Measurements from ENCODE around the gene ADAMTSL3.

Gene ADAMTSL3

DNA sequence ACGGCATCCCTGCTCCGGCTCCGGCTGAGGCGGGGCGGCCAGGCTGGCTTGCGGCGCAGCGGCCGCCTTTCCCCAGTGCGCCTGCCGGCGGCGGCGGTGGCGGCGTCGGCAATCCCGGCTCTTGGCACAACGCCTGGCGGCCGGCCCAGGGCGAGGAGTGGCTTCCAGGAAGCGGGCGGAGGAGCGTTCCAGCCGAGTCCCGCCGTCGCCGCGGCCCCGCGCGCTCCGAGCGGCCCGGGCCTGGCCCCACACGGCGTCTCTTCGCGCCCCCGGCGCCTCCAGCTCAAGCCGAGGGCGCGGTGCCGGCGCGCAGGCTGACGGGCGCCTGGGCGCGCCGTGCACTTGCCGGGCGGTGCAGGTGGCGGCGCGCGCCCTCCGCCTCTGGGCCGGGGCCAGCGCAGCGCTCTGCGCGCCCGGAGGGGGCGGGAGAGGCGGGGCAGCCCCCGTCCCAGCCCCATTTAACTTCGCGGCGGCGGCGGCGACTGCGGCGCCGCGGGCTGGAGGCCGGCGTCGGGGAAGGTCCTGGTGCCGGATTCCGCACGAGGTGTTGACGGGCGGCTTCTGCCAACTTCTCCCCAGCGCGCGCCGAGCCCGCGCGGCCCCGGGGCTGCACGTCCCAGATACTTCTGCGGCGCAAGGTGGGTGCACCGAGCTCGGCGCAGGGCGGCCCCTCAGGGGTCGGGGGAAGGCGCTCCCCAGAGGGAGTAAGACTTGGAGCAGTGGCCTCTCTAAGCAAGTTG, at the start of gene ADAMTSL3:
Gene ADAMTSL3 (plus strand): TSS at position 485 of the 740 bp plus-strand sequence. CDS start 1,639 bp downstream, outside the sequence.
- peak in 7 of 14 donors; percentile 7 to 67 (median 41) for DNase-seq

- DNase-seq, result no peak
Observed at GRCh38 chr15:83604549-83604948, 49.4 kb upstream of the ADAMTSL3 start.

DNA sequence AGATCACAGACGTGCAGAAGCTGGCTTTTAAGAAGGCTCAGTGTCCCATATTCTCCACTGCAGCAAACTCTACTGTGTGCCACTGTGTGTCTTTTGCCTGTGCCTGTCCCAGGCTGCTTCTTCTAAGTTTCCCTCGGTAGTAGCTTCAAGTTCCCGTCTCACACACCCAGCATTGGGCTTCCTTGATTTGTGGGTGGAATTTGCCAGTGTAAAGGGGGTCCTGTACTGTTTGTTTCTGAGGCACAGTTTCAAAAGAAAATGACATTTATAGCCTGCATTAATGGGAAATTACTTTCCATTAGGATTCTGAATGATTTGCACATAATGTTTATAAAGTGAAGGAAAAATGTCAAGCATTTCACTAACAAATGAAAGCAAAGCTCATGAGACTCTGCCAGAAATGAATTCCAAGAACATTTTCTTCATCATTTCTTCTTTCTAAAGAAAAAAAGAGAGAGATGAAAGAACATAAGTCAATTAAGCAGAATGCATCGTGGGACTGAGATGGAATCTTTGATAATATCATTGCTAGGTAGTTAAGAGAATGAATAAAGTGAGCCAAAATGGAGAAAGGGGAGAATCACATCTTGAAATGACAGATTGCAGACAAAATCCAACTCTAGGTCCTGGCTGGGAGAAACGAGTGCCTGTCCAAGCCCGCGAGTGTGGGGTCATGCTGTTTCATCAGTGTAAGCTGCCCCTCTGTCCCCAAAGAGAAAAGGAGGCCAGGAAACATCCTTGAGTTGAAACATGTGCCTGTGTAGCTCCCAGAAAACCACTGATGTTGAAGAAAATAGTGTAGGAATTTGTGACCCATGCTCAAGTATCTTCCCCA, 48.6 kb upstream of the ADAMTSL3 start:
- DNase-seq, result no peak

GRCh38 chr15:83610132-83610531, 43.8 kb upstream of the ADAMTSL3 start:
- DNase-seq, result no peak

DNA sequence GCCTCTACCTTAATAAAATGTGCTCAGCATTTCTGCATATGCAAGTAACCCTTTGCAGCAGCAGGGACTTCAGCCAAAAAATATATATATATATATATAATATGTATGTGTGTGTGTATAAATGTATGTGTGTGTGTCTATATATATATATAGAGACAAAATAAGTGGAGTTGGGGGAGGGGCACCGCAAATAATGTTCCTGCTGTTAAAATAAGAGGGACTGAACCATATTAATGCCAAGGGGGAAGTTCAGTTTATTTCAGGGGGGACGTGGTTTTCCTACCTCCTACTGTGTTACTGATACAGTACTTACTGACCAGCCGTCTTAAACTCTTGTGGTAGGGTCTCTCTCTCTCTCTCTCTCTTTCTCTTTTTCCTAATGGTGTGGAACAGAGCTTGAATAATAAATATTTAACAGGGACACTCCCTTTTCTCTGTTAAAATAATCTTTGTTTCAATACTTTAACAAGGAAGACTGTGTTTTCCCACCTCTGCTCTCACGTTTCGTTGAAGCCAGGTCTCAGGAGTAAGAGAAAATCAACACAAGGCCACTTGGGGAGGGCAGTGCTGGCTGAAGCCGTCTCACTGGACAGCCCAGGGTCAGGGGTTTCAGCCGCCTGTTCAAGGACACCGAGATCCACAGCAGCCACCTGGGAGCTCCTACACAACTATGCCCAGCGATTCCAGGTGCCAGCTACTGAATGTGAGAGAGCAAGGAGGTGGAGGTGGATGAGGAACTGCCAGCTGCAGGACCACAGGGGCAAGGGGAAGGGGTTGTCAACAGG, 42.8 kb upstream of the ADAMTSL3 start:
- no peak for DNase-seq

DNA sequence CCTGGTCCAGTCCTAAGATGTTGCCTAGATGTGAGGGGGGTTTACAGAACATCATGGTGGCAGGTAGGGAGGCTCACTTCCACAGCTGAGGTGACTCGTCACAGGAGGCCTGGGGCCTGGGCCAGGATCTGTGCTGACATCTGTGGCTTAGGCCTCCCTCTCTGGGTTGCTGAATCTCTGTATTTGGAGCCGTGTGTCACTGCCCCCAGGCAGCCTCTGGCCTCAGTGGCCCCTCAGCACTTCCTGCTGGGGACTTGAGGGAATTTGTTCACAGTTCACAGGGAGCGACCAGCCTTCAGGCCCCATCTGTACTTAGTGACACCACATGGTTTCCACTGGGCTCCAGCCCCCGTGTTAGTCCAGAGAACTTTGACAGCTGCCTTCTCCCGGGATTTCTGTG, 41.7 kb upstream of the ADAMTSL3 start:
- no peak for DNase-seq

DNA sequence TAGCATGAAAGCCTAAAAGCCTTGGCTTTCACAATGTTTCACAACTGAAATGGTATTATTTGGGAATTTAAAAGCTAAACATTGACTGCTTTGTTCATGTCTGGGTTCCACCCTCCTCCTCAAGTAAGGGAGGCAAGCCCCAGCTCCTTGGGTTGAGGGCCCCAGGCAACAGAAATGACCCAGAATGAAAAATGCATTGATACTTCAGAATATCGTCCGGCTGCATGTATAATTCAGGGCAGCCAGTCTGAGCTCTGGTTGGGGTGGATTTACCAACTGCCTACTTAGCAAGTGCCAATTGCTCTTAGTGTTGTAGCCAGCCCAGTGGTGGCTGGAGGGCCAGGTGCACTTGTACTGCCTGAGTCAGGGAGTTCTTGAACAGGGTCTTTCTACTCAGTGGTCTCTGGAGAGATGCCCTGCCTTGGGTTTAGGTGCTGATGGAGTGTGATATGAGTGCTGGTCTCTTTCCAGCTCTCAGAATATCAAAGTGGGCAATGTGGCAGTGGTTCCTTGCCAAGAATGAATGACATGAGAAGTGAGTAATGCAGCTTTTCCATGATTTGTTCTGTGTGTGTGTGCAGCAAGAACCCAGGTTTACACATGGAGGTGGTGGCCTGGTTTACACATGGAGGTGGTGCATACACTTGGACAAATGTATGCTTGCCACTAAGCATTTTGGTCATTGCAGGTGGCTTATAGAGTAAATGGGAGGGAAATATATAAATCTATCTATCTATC, 40.9 kb upstream of the ADAMTSL3 start:
- DNase-seq, result peak in 3 of 14 donors; percentile 3 to 48 (median 12)

DNA sequence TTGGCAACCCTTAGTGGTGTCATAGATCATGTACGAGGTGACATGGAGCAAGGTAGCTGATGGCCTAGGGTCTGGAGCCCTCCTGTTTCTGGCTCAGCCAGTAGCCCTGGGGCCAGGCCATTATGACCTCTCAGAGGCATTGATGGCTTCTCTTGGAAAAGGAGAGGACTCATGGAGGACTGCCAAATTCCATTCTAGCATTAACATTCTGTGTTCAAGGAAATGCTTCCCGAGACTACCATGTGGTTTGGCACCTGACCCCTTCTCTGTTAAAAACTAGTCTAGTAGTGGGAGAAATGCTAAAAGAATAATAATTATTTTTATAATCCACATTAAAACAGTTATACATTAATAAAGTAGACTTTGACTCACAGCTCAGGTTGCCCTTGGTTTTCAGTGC, 40.2 kb upstream of the ADAMTSL3 start:
- peak in 1 of 14 donors; percentile 7 for DNase-seq

DNA sequence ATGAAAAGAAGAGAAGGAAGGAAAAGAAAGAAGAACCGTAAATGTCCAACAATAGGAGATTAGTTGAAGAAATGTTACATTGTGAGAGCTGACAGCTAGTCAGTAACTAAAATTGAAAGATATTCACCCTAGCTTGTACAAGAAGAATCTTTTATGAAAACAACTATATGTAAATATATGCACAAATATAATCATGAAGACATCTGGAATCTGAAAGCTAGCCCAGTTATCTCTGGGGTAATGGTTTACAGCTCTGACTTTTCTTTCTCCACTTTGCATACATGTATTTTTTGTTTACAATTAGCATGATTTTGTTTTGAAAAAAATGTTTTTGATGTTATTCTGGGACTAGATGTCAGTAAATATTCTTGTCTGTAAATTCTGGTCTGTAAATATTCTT, 37.1 kb upstream of the ADAMTSL3 start:
- no peak for DNase-seq

GRCh38 chr15:83626171-83626802, 27.6 kb upstream of the ADAMTSL3 start:
- no peak for DNase-seq

DNA sequence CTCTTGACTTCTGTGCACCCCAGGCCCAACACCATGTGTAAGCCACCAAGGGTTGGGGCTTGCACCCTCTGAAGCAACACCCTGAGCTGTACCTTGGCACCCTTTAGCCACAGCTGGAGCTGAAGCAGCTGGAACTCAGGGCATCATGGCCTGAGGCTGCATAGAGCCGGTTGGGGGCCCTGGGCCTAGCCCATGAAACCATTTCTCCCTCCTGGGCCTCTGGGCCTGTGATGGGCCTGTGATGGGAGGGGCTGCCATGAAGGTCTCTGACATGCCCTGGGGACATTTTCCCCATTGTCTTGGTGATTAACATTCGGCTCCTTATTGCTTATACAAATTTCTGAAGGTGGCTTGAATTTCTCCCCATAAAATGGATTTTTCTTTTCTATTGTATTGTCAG, 22.4 kb upstream of the ADAMTSL3 start:
- no peak for DNase-seq

- DNase-seq, result no peak
Observed at GRCh38 chr15:83643201-83643600, 10.7 kb upstream of the ADAMTSL3 start.

DNA sequence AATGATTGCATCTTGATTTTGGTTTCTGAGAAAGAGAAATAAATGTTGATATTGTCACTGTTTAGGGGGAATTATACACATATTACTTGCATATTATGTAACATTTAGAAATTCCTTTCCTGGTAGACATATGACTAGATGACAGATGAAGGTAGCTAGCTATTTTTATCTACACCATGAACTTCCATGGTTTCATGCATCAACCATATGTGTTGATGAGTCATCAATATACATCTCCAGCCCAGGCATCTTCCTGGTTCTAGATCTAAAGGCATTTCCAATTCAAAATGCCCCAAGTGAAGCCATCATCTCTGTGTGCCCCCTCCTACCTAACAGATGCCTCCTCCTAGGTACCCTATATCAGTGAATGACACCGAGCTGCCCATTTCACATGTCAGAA, 9.5 kb upstream of the ADAMTSL3 start:
- no peak for DNase-seq

DNA sequence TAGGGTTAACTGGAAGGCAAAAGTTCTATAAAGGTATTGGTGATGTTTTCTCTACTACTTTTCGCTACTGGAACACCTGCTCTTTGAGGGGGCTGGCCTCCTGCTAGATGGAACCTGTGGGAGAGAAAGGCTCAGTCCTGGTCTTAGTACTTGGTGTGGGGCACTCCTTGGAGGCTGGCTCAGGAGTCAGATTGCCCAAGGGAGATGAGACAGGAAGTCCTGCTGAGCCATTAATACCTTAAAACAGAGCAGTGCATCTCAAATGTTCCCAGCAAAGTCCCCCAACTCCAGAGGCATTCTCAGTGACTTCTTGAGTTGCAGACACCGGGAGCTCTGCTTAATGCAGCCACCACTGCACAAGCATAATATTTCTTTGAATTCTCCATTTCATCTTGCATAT, 3.1 kb upstream of the ADAMTSL3 start:
- DNase-seq, result no peak

DNA sequence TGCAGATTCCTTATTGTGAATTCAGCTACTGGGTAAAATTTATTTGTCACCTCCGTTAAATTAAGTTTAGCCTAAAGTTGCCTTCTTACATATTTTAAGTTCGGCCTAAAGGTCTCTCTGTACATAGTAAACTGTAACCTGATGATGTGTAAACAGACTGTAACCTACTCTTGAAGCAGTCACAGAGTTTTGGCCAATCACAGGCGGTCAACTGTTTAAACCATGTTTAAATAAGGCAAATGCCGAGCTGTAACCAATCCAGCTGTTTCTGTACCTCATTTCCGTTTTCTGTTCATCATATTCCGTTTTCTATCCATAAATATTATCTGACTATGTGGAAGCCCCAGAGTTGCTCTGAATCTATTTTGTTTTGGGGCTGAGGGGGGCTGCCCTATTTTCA, 2.4 kb upstream of the ADAMTSL3 start:
- DNase-seq, result no peak

DNA sequence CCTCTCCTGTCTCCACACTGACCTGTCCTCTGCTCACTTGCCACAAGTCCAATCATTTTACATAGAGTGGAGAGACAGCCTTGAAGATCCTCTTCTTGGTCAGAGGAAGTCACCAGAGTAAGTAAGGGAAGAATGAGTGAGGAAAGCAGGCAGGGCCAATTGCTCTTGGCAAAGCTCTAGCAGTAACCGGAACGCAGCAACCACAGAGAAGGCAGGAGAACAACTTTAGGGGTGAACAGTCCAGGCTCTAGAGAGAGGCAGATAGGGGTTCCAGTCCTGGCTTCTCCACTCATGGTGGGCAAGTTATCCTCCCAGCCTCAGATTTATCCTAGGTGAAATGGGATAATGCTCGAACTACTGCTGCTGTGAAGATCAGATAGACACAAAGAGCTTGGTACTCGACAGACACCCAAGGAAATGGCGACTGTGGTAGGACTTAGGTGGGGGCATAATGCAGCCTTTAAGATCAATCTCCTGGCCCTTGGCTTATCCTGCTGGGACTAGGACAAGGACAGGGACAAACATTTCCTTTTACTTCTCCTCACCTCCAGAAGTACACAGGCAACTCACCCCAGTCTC, 1.2 kb upstream of the ADAMTSL3 start:
- no peak for DNase-seq

DNA sequence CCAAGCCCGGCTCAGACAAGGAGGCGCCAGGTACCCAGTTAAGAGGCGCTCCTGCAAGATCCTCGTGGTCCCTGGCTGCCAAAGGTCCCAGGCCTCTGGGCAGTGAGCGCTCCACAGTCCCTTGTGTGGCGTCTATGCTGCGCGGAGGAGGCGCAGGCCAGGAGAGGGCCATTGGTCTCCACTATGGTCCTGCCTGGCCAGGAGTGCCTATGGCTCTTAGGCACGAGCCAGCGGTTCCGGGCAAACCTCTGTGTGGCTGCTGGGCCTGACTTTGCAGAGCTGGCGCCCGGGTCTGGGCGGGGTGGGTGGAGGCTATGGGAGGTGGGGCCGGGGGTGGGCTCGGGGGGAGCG, 660 bp upstream of the ADAMTSL3 start:
- peak in 1 of 14 donors; percentile 40 for DNase-seq

DNA sequence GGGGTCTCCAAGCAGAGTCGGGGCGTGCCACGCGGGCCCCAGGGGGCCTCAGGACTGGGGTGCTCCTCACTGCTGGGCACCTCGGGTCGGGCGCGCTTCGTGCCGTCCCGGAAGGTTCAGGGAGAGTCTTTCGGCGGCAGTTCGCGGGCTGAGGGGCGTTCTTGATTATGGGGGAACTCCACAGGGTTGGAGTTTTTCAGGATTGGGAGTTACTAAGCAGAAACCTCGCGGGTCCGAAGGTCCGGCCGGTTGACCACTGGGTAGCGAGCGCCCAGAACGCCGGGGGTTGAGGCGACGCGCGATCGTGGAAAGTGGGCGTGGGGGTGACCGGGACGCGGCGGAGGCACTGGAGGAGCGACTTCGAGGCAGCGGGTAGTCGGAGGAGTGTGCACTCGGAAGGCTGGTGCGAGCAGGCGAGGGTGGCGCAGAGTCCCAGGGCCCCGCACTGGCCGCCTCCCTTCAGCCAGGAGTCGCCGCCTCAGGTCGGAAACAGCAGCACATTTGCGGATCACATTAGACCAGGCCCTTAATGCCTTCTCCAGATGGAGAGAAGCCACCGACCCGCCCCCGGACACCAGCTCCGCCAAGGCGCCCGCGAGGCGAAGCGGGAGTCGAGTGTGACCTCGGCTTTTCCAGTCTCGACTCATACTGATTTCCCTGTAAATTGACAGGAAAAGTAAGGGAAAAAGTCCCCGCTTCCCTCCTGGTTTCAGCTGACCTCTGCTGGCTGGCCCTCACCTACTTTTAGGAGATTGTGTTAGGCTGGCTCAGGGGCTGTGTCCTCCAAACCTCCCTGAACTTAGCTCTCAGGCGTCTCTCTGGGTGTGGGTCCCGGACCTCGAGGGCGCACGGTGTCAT, 685 bp downstream of the ADAMTSL3 start:
- no peak for DNase-seq

GRCh38 chr15:83655237-83655616, 1.3 kb downstream of the ADAMTSL3 start:
- DNase-seq, result no peak

DNA sequence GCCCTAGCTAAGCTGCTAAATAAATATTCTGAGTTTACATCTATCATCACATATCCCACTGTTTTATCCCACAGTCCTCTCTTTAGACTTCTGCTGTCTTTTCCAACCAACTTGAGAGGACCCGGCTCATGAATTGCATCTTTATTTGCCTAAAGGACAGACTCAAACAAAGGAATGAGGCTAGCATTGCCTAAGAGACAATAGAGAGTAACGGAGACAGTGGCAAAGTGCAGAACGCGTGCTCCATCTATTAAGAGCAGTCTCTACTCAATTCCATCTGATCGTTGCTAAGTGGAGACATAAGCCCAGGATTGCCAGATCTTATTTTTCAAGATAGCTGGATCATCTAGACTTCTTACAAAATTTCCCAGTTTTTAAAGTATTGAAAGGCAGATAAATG, 2.3 kb downstream of the ADAMTSL3 start:
- no peak for DNase-seq
